ENCODE data around the gene PREPL.

Gene PREPL

DNA sequence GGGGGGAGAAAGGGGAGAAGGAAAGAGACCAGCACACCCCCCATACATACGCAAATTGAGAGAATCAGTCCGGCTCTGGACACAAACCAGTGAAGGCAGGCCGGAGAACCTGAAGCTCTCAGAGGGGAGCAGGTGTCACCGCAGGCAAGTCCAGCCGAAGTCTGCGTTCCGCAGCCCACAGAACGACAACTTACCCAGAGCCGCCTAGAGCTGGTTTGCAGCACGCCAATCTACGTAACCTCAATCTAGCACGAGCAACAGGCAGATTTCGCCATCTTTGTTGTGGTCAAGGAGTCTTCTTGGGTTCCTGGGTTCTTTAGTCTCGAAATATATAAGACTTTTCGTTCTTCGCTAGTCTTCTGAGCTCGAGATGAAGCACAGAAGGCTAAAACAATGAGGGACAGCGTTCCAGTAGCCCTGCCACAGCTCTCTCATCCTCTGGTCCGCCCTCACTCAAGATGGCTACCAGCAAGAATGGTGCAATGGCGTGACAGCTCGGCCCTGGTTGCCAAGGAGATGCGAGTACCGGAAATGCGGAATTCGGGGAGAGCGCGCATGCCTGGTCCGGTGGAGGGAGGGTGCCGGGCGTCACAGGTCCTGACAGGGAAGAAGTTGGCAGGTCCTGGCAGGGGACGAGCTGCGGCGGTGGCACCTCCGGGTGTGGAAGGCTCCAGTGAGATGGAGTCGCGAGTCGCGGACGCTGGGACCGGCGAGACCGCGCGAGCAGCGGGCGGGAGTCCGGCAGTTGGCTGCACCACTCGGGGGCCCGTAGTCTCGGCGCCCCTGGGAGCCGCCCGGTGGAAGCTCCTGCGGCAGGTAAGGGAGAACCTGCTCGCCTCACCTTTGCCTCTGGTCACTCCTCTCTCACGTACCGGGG lies at the start of gene PREPL, which contains the start of gene CAMKMT:
Gene PREPL (minus strand): TSS at position 165 of the 877 bp plus-strand sequence. CDS start 15,152 bp downstream, outside the sequence.
Gene CAMKMT (plus strand): TSS at position 618 of the 877 bp plus-strand sequence.
- DNase-seq: peak; percentile 97 to 99 (median 98)

- DNase-seq: no peak
Observed at GRCh38 chr2:44398243-44398897, 37.1 kb upstream of the PREPL start.

- DNase-seq: no peak
Observed at GRCh38 chr2:44397447-44398175, 36.3 kb upstream of the PREPL start.

- peak; percentile 70 to 80 (median 78) for DNase-seq
Observed at GRCh38 chr2:44392338-44392943, 31.1 kb upstream of the PREPL start.

GRCh38 chr2:44389895-44390294 lies 28.6 kb upstream of the PREPL start:
- peak in 1 of 3 donors; percentile 5 for DNase-seq

- peak in 1 of 3 donors; percentile 2 for DNase-seq
Observed at GRCh38 chr2:44388877-44389276, 27.6 kb upstream of the PREPL start.

- peak in 2 of 3 donors; percentile 6 to 24 for DNase-seq
Observed at GRCh38 chr2:44385226-44385625, 23.9 kb upstream of the PREPL start.

DNA sequence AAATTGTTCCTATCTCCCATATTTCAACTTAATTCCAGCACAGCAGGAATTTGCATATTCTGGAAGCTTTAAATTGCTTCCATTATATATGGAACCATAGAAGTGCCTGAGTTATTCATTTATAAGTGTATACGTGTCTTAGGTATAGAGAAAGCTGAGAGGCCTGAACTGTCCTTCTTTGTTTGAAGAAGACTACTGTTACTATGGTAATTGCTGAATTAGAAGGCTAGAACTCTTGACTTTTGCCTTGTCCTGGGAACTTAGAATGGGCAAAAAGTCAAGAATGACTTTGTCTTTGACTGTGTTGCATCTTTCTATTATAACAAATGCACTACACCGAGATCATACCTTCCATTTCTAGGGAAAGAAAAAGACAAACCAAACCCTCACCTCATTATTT lies 16.2 kb upstream of the PREPL start:
- no peak for DNase-seq

- DNase-seq: no peak
Observed at GRCh38 chr2:44372246-44372645, 11.0 kb upstream of the PREPL start.

DNA sequence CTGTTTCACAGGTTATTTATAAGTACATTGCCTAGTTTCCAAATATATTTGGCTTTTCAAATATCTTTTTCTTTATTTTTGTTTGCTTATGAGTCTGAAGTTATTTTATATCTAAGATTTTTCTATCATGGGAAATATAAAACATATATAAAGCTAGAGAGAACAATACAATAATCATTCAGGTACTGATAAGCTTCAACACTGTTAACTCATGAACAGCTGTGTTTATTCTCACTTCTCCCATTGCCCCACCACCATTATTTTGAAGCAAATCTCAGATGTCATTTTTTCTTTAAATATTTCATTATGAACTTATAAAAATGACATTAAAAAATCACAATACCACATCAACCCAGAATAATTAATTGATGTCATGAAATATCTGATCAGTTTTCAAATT lies 10.2 kb upstream of the PREPL start:
- no peak for DNase-seq

DNA sequence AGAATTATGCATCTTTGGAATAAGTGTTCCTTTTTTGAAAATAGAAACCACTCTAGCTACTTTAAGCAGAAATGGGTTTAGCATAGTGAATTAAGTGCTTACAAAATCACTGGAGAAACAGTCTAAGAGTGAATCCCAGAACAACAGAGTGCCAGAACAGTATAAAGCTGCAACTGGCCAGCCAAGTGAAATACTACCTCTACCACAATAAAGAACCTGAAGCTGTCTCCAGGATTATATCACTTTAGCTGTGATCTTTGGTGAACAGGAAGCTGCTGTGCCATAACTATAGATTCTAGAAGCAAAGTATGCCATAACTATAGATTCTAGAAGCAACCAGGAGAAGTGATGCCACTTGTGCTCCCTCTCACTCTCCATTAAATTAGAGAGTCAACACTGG lies 8.1 kb upstream of the PREPL start:
- no peak for DNase-seq

GRCh38 chr2:44367591-44367990 lies 6.3 kb upstream of the PREPL start:
- DNase-seq: no peak

GRCh38 chr2:44364604-44365003 lies 3.3 kb upstream of the PREPL start:
- DNase-seq: no peak

DNA sequence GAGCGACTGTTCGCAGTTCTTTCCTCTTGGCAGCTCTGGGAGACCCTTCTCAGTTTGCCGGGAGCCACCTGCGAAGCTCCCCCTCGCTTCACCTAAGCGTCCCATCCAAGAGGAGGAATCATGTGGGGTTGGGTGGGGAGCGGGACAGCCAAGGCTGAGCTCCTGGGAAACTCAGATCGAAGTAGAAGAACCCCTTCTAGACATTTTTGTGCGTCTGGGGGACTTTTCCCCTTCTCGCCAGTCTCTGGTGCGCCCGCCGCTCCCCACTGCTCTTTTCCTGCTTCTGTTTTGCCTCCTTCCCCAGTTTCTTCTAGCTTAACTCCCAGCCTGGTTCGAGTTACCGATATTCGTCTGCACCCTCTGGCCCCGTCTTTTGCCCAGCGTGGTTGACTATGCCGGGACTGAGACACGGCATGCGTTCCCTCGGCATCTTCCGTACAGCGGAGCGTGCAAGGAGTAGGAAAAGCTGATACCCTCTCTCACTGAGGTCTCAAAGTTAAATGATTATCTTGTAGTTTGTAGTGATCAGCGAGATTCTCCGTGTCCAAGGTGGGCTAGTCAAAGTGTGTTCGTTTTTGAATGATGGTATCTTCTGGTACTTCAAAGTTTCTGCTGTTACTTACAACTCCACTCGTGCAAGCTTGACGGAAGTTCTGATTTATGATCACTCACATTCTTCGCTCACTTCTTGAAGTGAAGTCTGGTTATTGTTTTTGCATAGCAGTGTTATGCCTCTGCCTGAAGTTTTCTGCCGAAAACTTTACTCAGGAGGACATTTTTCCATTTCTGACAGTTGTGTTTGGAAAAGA lies 1.1 kb upstream of the PREPL start:
- peak; percentile 23 to 48 (median 39) for DNase-seq

DNA sequence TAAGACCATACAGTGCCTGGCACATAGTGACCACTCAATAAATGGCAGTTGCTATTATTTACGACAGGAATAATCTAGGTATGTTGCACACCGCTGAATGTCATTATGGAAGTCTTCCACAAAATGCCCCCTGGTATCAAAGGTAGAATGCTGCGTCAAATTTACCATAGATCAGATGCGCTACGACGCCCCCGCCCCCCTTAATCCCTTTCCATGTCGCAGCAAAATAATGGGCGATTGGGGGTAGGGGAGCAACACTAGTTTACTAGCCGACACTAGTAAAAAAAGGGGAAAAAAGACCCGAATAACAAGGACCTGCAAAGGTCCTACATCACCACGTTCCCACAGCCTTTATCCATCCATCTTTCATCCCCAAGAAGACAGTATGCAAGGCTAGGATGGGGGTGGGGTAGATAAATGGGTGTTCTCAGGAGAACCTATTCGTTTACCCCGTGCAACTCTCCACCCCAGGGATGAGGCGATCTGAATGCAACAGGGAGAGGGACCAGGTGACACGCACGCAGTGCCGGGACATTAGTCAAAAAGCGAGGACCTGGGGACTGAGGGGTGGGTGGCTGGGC lies 455 bp downstream of the PREPL start:
- peak in 2 of 3 donors; percentile 11 to 18 for DNase-seq

DNA sequence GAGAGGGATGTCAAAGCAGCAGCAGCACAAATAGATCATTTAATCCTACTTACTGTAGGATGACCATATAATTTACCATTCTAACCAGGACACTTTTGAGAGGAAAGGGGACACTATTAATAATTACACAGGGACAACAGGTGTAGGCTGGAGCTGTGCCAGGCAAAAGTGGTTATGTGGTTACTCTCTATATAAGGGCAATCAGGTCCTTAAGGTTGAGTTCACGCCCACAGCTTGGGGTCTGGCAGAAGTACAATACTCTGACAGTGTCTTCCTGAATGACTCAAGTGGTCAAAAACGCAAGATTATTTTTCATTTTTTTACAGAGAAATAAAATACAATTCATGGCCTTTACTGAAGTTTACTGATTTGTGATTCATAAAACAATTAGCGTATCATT lies 2.8 kb downstream of the PREPL start:
- DNase-seq: peak; percentile 15 to 22 (median 17)

- no peak for DNase-seq
Observed at GRCh38 chr2:44354761-44355160, 6.5 kb downstream of the PREPL start.

- no peak for DNase-seq
Observed at GRCh38 chr2:44352510-44352909, 8.8 kb downstream of the PREPL start.

GRCh38 chr2:44351676-44352075 lies 9.6 kb downstream of the PREPL start:
- peak; percentile 13 to 20 (median 14) for DNase-seq

GRCh38 chr2:44351088-44351487 lies 10.2 kb downstream of the PREPL start:
- DNase-seq: no peak

- no peak for DNase-seq
Observed at GRCh38 chr2:44349506-44349905, 11.8 kb downstream of the PREPL start.

GRCh38 chr2:44348400-44348799 lies 12.9 kb downstream of the PREPL start:
- DNase-seq: no peak

Data from suppressor macrophage treated with lipopolysaccharide for 1 hour (primary cell).